Measurements from ENCODE around the gene RWDD2A. TPM values are rescaled to one million over a fixed set of nuclear protein-coding genes. Genes with fewer than 3 reads are reported as not detected.

Gene RWDD2A
- polyA plus RNA-seq, 1 experiment = 8.3 TPM

- no peak for TF ChIP-seq CTCF (IDR thresholded peaks at IDR 0.05; ENCODE audit: low read depth, low read length)
- DNase-seq (ENCODE audit: low read depth, low spot score) = no peak
- ChIA-PET POLR2A (no interaction called here), CTCF (no interaction called here)
- Histone ChIP-seq H3K9me3 (ENCODE audit: control insufficient read depth, insufficient read depth, low read length) (no peaks in the 10 kb centered on the region), H3K27me3 (ENCODE audit: control insufficient read depth, insufficient read depth, low read length) (no peaks in the 10 kb centered on the region), H3K27ac (ENCODE audit: low read depth, low read length) (no peak overlapping the region), H3K4me3 (ENCODE audit: low read depth, low read length) (no peak overlapping the region)
Measured at GRCh38 chr6:83247471-83247870, 54.3 kb downstream of the RWDD2A start.

Other genes starting within 250 kb of the RWDD2A start
- gene UBE3D, start 127.5 kb upstream of the RWDD2A start, polyA plus RNA-seq (2011; rRNA removed) = 4.7 and 6.4 TPM in 2 replicates
- 11.3 and 14.6 TPM in 2 replicates for gene DOP1A, start 125.7 kb upstream of the RWDD2A start, polyA plus RNA-seq (2011; rRNA removed)
- 116 and 155 TPM in 2 replicates for gene PGM3, start 92 bp upstream of the RWDD2A start, polyA plus RNA-seq (2011; rRNA removed)
- 29.3 and 31.8 TPM in 2 replicates for gene ME1, start 237.7 kb downstream of the RWDD2A start, polyA plus RNA-seq (2011; rRNA removed)

Data from AG04450 (cell line).